H7 (cell line): ENCODE measurements around the gene GALNT9. TPM values are rescaled to one million over a fixed set of nuclear protein-coding genes. Genes with fewer than 3 reads are reported as not detected.
"Not testable (repeated sequence)": the region's sequence is repeated elsewhere in the genome, so short reads cannot be mapped to it uniquely, and the experiment has no call there.

ENCODE experiments used
- DNase-seq: peaks from one replicate; pipeline ENCODE4 v3.0.0; 2012
- H3K27me3 ChIP-seq: 2 replicates; pipeline ENCODE4 v1.6.0; 2011; ENCODE audit warnings: mild to moderate bottlenecking, low read length; ENCODE audit not compliant: control insufficient read depth, insufficient read depth
- H3K36me3 ChIP-seq: replicated peaks from 2 replicates; pipeline ENCODE4 v1.5.1; 2011; ENCODE audit warnings: low read length; ENCODE audit not compliant: control insufficient read depth, insufficient read depth
- H3K4me3 ChIP-seq: 2 replicates; pipeline ENCODE4 v1.5.1; 2011; ENCODE audit warnings: low read depth, mild to moderate bottlenecking, control low read depth, low read length, moderate library complexity; ENCODE audit not compliant: insufficient read depth
- total RNA-seq: library from RNA; depleted of rRNA; stranded (reverse); fragments of >200 nt; shearing (Covaris generic); gene quantifications from 2 replicates; pipeline ENCODE4 v1.2.3, GENCODE V29; 2014

Gene GALNT9
- total RNA-seq, 1 experiment from 2014 or later = 0.45 TPM

- H3K4me3 ChIP-seq = no peak overlapping the region
- H3K36me3 ChIP-seq = no peaks in the 10 kb centered on the region
- no peak for DNase-seq
- H3K27me3 ChIP-seq = no peaks in the 10 kb centered on the region
Observed at GRCh38 chr12:132256646-132257045, 72.7 kb downstream of the GALNT9 start.

GRCh38 chr12:132255642-132256041, 73.7 kb downstream of the GALNT9 start:
- H3K27me3 ChIP-seq = no peaks in the 10 kb centered on the region
- DNase-seq = no peak
- no peak overlapping the region for H3K4me3 ChIP-seq
- no peaks in the 10 kb centered on the region for H3K36me3 ChIP-seq

- no peak for DNase-seq
- no peak overlapping the region for H3K4me3 ChIP-seq
- no peaks in the 10 kb centered on the region for H3K36me3 ChIP-seq
- peaks cover under 1% of the 10 kb centered on the region; the same call in 1 of the 2 replicates for H3K27me3 ChIP-seq
Observed at GRCh38 chr12:132253698-132254480, 75.5 kb downstream of the GALNT9 start.

GRCh38 chr12:132252981-132253380, 76.4 kb downstream of the GALNT9 start:
- DNase-seq, H3K4me3 ChIP-seq, H3K27me3 ChIP-seq, H3K36me3 ChIP-seq: not testable (repeated sequence)

GRCh38 chr12:132251741-132252490, 77.5 kb downstream of the GALNT9 start:
- Histone ChIP-seq H3K27me3 (peaks cover 2% of the 10 kb centered on the region; the same call in 1 of the 2 replicates), H3K4me3 (no peak overlapping the region), H3K36me3 (no peaks in the 10 kb centered on the region)
- no peak for DNase-seq

GRCh38 chr12:132251310-132251709, 78.1 kb downstream of the GALNT9 start:
- no peak for DNase-seq
- Histone ChIP-seq H3K27me3 (peaks cover 2% of the 10 kb centered on the region; the same call in 1 of the 2 replicates), H3K36me3 (no peaks in the 10 kb centered on the region), H3K4me3 (no peak overlapping the region)

GRCh38 chr12:132250707-132251106, 78.7 kb downstream of the GALNT9 start:
- Histone ChIP-seq H3K36me3 (no peaks in the 10 kb centered on the region), H3K4me3 (no peak overlapping the region), H3K27me3 (peaks cover 2% of the 10 kb centered on the region; the same call in 1 of the 2 replicates)
- DNase-seq = no peak

- Histone ChIP-seq H3K4me3 (no peak overlapping the region), H3K36me3 (no peaks in the 10 kb centered on the region), H3K27me3 (peaks cover 2% of the 10 kb centered on the region; the same call in 1 of the 2 replicates)
- DNase-seq = no peak
Observed at GRCh38 chr12:132249689-132250478, 79.5 kb downstream of the GALNT9 start.

GRCh38 chr12:132248453-132249167, 80.8 kb downstream of the GALNT9 start:
- Histone ChIP-seq H3K4me3 (no peak overlapping the region), H3K36me3 (no peaks in the 10 kb centered on the region), H3K27me3 (peaks cover 2% of the 10 kb centered on the region; the same call in 1 of the 2 replicates)
- DNase-seq = no peak

GRCh38 chr12:132247718-132248452, 81.5 kb downstream of the GALNT9 start:
- Histone ChIP-seq H3K27me3 (peaks cover 2% of the 10 kb centered on the region; the same call in 1 of the 2 replicates), H3K4me3 (no peak overlapping the region), H3K36me3 (no peaks in the 10 kb centered on the region)
- no peak for DNase-seq

- no peak for DNase-seq
- H3K36me3 ChIP-seq = no peaks in the 10 kb centered on the region
- no peak overlapping the region for H3K4me3 ChIP-seq
- peaks cover 2% of the 10 kb centered on the region; the same call in 1 of the 2 replicates for H3K27me3 ChIP-seq
Observed at GRCh38 chr12:132246997-132247717, 82.2 kb downstream of the GALNT9 start.

GRCh38 chr12:132245521-132246101, 83.8 kb downstream of the GALNT9 start:
- Histone ChIP-seq H3K4me3 (no peak overlapping the region), H3K27me3 (peaks cover 2% of the 10 kb centered on the region; the same call in 1 of the 2 replicates), H3K36me3 (no peaks in the 10 kb centered on the region)
- no peak for DNase-seq
